ENCODE measurements around the gene HOOK1.
"Not testable (repeated sequence)": the region's sequence is repeated elsewhere in the genome, so short reads cannot be mapped to it uniquely, and the experiment has no call there.

Gene HOOK1

GRCh38 chr1:59885160-59885832, 70.5 kb downstream of the HOOK1 start:
- DNase-seq (ENCODE audit: low read depth), result no peak

DNA sequence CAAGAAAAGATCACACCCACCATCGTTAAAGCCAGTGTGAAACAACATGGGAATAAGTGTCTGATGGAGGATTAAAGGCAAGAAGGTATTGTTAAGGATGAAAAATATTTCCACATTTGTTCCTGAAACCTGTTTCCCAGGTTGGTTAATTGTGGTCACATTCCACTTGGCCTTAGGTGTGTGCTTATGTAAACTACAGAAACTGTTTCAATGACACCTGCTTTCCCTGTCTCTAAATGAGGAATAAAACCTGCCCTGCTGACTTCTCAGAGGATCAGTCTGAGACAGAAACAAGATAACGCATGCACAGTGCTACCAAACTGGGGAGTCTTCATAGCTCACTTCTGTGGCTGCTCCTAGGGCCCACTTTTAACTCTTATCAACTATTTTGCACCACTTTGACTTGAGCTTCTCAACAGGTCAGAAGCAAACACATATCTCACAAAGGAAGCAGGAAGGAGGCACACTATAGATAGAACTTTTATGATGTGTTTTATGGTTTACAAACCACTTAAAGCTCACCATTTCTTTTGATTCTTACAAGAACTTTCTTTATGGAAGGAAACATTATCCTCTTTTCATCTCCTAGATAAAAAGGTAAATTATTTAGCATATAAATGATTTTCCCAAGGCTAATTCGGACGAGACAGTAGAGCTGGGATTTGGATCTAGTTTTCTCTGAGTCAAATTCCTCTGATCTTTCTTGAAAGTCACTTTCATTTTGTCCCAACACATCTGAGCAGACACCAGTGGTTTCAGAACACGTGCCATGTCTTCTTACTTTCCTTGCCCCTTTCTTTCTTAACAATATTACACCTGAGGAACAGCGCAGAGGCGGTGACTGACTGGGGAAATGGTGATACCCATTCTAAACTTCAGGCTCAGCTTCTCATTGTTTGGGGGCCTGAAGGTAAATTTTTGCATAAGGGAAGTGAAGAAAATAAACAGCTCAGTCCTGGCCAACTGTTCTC, 78.4 kb downstream of the HOOK1 start:
- DNase-seq (ENCODE audit: low read depth), result no peak

DNA sequence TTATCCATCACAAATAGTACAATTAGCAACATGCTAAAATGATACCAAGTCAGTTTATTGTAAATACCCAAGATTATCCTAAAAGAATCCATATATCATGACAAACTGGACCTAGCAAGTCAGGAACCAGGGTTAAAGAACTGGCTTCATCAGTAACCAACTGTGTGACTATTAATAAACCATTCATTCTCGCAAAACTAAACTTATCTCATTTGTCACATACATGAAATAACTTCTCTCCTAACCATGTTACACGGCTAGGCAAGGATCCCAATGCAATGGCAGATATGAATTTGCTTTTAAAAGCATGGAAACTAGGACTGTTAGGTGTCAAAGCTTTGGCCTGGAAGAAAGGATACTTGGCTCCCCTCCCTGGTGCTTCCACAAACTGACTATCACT, 82.4 kb downstream of the HOOK1 start:
- no peak for DNase-seq (ENCODE audit: low read depth)

DNA sequence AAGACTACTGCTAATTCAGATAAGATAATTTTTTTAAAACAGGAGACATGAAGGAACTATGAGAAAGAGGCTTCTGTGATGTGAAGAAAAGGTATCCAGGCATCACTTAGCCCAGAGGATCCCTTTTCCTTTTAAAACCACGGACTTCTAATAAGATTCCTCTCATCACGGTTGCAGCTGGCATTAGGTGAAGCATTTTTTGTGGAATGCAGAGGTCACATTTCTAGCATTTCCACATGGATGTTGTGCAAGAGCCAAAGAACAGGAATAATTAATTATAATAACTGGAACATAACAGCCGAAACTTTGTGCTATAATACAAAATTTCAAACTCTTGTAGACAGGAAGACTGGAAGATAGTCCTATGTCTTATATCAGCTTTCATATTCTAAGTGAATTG, 84.2 kb downstream of the HOOK1 start:
- no peak for DNase-seq (ENCODE audit: low read depth)

- no peak for DNase-seq (ENCODE audit: low read depth)
These were observed 85.9 kb downstream of the HOOK1 start for GRCh38 chr1:59900640-59901039.

DNA sequence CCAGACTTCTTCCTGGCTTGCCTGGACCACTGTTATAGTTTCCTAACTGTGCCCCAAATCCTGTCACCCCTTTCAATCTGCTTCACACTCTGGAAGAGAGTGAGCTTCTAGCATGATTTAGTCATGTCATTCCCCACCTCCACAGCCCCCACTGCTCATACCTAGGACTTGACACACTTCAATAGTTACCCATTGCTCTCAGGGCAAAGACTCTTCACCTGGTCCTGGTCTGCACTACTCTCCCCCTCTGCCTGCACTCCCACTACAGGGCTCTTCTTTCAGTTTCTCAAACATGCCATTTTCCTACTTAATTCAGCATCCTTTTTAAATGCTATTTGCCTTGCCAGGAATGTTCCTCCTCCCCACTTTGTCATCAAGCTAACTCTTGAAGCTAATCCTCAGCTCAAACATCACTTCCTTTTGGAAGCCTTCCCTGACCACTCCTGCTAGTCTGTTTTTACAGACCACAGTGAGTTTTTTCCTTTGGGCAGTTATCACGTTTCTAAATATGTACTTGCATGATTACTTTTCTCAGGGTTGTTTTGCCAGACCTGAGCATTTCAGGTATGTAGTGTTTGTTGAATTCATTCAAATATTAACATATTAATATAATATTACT, 87.1 kb downstream of the HOOK1 start:
- no peak for DNase-seq (ENCODE audit: low read depth)

DNA sequence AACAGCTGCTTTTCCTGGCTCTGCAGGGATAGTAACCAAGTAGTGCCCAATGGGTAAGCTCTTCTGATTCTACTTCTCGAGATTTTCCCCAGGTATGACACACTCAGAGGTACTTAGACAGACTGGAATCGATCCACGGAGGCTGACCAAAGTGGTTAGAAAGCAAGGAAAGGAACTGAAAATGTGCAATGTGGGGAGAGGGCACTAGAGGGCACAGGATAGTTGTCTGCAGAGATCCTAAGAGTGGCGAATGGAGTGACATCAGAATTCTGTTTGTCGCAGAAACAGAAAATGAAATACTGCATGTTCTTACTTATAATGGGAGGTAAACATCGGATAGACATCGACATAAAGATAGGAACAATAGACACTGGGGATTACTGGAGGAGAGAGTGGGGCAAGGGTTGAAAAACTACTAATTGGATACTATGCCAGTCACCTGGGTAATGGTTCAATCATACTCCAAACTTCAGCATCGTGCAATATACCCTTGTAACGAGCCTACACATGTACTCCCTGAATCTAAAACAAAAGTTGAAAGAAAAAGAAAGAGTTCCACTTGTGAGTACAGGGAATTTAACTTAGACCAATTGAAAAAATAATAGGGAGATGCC, 88.5 kb downstream of the HOOK1 start:
- peak; percentile 11 for DNase-seq (ENCODE audit: low read depth)

DNA sequence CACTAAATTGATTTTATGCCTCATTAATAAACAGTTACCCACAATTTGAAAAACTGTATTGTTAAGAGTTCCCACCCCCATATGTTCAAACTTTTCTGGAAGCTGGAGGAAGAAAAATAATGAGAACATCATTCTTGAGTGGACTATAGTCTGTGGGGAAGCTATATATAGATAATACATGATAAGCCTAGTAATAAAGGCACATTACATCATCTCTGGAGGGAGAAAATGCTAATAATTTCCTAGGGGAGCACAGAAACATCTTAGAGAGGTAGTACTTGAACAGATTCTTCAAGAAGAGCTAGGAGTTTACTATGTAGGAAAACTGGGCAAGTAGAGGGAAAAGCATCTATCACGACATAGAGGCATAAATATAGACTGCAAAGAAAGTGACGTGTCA, 92.2 kb downstream of the HOOK1 start:
- no peak for DNase-seq (ENCODE audit: low read depth)

DNA sequence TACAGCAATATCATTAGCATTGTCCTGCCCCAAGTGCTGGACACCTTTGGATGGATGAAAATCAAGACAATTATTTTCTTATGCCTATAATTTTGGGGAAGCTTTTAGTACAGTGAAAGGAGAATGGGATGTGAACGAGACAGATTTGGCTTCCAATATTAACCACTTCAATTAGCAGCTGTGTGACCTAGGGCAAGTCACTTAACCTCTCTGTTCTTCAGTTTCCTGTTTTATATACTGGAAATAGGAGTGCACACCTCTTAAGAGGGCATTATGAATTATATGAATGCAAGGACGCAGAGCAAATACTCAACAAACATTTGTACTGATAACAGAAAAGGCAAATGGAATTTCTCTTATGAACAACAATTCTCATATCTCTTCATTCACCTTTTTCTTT, 93.3 kb downstream of the HOOK1 start:
- DNase-seq (ENCODE audit: low read depth), result no peak

DNA sequence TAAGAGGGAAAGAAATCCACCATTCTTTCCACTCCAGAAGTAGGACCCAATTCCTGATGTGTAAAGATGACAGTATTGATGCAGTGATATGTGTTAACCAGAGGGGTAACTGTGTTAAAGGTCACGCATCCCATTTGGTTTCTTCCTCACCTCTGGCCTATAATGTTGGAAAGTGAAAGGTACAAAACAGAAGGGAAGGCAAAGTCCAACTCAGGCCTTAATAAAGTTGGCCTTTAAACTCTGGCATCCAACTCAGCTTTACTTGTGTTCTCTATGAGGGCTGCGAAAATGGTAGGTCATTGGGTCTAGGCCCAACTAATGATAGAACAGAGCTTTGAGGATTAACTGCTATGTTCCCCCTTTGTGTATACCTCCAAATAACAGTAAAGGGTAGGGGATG, 93.9 kb downstream of the HOOK1 start:
- DNase-seq (ENCODE audit: low read depth), result no peak

DNA sequence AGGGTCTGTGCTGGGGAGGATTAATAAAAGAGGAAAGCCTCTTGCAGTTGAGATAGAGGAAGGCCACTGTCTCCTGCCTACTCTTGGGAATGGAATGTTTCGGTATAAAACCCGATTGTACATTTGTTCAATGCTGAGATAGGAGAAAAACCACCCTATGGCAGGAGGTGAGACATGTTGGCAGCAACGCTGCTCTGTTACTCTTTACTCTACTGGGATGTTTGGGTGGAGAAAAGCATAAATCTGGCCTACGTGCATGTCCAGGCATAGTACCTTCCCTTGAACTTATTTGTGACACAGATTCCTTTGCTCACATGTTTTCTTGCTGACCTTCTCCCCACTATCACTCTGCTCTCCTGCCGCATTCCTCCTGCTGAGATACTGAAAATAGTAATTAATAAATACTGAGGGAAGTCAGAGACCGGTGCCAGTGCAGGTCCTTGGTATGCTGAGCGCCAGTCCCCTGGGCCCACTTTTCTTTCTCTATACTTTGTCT, 100.1 kb downstream of the HOOK1 start:
- not testable (repeated sequence) for DNase-seq (ENCODE audit: low read depth)

DNA sequence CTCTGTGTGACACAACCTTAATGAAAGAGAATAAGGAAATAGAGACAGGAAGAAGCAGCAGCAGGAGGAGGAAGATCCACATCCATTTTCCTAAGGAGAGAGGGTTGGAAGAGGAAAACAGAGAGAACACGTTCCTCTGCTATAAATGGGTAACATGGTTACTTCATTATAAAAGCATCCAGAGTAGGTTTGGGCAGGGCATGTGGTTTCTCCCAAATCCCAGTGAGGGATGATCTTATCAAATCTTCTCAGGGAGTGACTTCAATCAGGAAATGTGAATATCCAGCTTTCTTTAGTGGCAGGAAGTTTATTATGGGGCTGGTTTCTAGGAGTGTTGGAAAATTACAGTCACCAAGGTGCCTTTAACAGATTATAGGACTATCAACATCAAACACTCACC, 100.8 kb downstream of the HOOK1 start:
- DNase-seq (ENCODE audit: low read depth), result no peak

DNA sequence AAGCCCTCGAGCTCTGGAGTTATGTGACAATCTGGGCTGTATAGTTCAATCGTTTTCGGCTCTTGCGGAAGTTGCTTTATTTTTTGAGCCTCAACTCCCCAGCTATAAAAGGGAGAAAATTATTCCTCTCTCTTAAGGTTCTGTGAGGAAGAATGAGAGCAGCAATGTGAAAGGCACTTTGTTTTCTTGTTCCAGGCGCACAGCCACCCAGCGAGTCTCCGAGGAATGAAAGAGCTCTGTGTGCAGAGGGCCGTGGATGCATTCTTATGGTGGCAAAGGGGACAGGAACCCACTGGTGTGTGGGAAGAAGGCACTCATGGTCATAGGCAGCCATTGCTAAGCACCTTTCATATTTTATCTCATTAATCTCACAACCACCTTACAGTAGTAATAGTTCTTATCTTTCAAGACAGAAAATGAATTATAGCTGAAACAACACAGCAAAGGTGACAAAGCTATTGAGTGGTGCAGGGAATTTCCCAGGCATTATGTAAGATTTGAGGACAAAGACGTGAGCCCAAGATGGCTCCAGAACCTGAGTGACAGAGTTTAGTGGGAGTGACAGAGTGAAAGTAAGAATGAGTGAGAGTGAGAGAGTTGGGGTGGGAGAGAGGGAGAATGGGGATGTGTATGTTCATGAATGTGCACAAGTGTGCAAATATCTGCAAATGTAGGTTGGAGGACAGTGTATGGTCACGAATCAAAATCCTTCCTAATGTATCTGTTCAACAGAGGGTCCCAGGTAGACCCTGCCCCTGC, 102.5 kb downstream of the HOOK1 start:
- no peak for DNase-seq (ENCODE audit: low read depth)

- no peak for DNase-seq (ENCODE audit: low read depth)
These were observed 103.0 kb downstream of the HOOK1 start for GRCh38 chr1:59917785-59918180.

DNA sequence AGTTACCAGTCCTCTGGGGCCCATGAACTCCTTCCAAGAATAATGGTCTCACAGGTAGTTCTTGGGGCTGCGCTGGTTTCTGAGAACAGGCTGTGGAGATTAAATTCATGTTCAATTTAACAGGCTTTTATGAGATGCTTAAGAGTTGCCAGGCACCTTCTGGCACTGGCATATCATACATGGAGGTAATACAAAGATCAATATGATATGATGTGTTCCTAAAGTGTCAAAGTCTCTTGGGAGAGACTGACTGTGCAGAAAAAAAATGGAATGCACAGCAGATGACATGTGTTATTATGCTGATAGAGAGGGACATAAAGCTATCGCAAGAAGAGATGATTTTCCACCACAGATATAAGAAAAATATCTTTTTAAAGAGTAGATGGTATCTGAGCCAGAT, 105.0 kb downstream of the HOOK1 start:
- no peak for DNase-seq (ENCODE audit: low read depth)

- DNase-seq (ENCODE audit: low read depth), result not testable (repeated sequence)
These were observed 106.6 kb downstream of the HOOK1 start for GRCh38 chr1:59921258-59921899.

- no peak for DNase-seq (ENCODE audit: low read depth)
These were observed 109.9 kb downstream of the HOOK1 start for GRCh38 chr1:59924653-59925052.

All from EH (cell line).